ENCODE results near the gene TUBA4A. TPM values are rescaled to one million over a fixed set of nuclear protein-coding genes. Genes with fewer than 3 reads are reported as not detected.

The TUBA4A gene
- total and polyA plus RNA-seq, 9 of the 15 experiments (the other 6 are each of a cell fraction or from before 2014, with no cell fraction given): 25.1 to 174 (median 42.4) TPM

GRCh38 chr2:219245148-219245898, 8.4 kb downstream of the TUBA4A start, which contains the start of the genes GLB1L and STK16 (continued):
- TF ChIP-seq ARID4B (CRISPR knock-in tag; IDR thresholded peaks at IDR 0.05): peak; percentile 78
- no peak for TF ChIP-seq NONO (IDR thresholded peaks at IDR 0.05; ENCODE audit: low read depth in 2 of 2, low read length in 1 of 2)
- TF ChIP-seq ZNF511 (CRISPR knock-in tag; IDR thresholded peaks at IDR 0.05): peak; percentile 62; the same call in 1 of the 2 replicates
- peak; percentile 84 for TF ChIP-seq TAF1 (IDR thresholded peaks at IDR 0.05; ENCODE audit: control insufficient read depth, extremely low read depth, insufficient read depth, low read length, severe bottlenecking)
- TF ChIP-seq IRF9 (tag; IDR thresholded peaks at IDR 0.05): no peak
- TF ChIP-seq ZFX (CRISPR knock-in tag; IDR thresholded peaks at IDR 0.05): peak; percentile 94
- no peak for TF ChIP-seq FOXO4 (CRISPR knock-in tag; IDR thresholded peaks at IDR 0.05)
- no peak for TF ChIP-seq FIP1L1 (IDR thresholded peaks at IDR 0.05; ENCODE audit: low read depth, low read length, poor library complexity, severe bottlenecking)
- no peak for TF ChIP-seq SMARCB1 (IDR thresholded peaks at IDR 0.05; ENCODE audit: insufficient read length, low read depth)
- TF ChIP-seq KAT7 (CRISPR knock-in tag; IDR thresholded peaks at IDR 0.05; ENCODE audit: borderline replicate concordance): peak; percentile 73; the same call in 1 of the 2 replicates
- peak in 1 of 2 experiments; percentile 89; a peak in 3 of 4 replicates for TF ChIP-seq MLLT1 (IDR thresholded peaks at IDR 0.05)
- TF ChIP-seq ZNF445 (CRISPR knock-in tag; IDR thresholded peaks at IDR 0.05; ENCODE audit: low read depth): no peak
- no peak for TF ChIP-seq ZC3H4 (CRISPR knock-in tag; IDR thresholded peaks at IDR 0.05; ENCODE audit: borderline replicate concordance)
- peak; percentile 61 for TF ChIP-seq CXXC5 (CRISPR knock-in tag; IDR thresholded peaks at IDR 0.05)
